ENCODE measurements around the gene PLEKHA1.

Gene PLEKHA1

DNA sequence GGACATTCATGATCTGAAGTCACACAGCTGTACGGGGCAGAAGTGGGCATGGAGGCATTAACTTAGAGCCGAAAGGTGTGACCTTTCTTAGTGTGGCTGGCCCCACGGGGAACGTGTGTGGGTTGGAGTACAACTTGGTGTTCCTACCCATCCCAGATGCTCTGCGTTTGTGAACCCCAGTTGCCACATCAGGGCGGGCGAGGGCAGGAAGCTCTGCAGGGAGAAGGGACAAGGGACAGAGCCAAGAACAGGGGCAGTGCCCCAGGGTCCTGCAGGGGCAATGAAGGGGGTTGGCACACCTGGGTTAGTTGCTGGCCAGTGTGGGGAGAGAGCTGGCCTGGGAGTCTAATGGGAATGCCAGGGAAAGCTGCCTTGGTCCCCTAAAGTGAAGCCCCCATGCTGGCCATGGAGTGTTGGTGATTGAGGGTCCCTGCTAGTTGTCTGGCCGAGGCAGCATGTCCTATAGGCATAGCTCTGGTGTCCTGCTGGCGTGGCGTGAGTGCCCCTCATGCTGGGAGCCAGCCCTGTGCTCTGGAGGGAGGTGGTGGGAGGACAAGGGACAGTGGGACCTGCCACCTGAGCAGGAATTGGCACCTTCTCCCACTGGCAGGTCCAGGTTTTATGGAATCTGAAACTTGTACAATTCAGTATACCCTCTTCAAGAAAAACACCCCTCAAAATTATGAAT lies 105.8 kb downstream of the PLEKHA1 start:
- DNase-seq (ENCODE audit: low read depth), result no peak

DNA sequence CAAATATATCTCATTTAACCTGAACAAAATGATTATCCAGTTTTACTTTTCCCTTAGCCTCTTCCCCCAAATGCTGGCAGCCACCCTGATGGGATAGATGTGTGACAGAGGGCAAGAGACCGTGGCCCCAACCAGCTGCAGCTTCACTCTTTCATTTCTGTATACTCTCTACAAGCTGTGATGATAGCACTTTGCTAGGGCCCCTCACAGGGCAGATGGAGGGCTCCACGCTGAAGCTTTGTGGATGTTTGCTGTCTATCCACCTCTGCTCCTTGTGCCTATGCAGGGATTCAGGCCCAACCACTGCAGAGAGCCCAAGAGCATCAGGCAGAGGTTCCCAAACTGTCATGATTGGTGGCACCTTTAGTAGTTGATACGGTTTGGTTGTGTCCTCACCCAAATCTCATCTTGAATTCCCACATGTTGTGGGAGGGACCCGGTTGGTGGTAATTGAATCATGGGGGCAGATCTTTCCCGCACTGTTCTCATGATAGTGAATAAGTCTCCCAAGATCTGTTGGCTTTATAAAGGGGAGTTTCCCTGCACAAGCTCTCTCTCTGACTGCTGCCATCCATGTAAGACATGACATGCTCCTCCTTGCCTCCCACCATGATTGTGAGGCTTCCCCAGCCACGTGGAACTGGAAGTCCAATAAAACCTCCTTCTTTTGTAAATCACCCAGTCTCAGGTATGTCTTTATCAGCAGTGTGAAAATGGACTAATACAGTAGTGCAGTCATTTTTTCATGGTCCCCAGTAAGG lies 107.0 kb downstream of the PLEKHA1 start:
- DNase-seq (ENCODE audit: low read depth), result no peak
